LNCAP (cell line): ENCODE results near the gene ENHO.

ENCODE experiments used
- CTCF ChIP-seq: fragments of 450-650 bp; IDR thresholded peaks from 2 replicates; pipeline ENCODE4 v1.5.1; 2017; ENCODE audit warnings: mild to moderate bottlenecking

Gene ENHO

DNA sequence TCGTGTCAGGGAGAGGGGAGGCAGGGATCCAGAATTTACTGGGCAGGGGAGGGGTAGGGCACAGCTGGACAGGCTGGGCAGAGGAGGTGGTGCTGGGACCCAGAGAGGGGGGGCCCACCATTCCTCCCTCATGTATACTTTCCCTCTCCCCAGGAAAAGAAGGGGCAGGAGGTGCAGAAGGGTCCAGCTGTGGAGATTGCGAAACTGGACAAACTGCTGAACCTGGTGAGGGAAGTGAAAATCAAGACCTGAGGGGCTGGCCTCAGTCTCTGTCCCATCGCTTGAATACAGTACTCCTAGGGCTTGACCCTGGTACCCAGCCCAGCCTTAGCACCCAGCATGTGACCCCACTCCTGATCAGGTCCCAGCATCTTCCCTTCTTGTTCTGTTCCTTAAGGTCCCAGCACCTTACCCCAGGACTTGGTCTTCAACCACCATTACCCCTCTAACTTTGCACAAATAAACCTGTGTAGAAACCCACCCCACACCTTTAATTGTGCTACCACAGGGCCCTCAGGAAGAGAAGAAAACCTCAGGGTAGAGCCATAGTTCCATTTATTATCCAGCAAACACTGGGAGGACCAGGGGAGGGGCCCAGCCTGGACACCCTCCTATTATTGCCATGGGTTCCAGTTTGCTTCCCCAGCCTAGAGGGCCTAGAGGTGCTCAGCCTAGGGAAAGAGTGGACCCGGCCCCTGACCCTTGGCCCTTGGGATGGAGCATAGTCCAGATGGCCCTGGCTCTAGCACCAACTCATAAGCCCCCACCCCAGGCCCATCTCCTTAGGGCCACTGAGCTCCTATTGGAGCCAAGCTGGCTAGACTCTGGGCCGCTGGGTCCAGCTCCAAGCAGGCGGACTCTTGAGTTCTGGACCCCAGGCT lies 2.0 kb downstream of the ENHO start:
- TF ChIP-seq CTCF: no peak

DNA sequence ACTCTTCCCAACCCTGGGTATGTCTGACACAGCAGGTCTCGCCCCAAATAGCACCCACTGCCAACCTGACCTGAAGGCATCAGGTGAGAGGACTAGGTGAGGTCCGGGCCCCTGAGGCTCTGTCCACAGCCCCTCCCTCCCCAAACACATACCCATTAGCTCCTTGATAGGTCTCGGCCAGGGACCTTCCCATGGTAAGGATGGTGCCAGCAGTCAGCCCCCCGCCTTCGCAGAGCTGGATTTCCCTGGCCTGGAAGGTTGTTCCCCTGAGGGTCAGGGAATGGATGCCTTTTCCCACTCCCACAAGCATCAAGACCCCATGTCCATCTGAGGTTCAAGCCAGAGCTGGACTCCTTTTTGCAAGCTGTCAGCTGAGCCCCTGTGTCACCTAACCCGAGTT lies 2.7 kb downstream of the ENHO start:
- no peak for TF ChIP-seq CTCF

DNA sequence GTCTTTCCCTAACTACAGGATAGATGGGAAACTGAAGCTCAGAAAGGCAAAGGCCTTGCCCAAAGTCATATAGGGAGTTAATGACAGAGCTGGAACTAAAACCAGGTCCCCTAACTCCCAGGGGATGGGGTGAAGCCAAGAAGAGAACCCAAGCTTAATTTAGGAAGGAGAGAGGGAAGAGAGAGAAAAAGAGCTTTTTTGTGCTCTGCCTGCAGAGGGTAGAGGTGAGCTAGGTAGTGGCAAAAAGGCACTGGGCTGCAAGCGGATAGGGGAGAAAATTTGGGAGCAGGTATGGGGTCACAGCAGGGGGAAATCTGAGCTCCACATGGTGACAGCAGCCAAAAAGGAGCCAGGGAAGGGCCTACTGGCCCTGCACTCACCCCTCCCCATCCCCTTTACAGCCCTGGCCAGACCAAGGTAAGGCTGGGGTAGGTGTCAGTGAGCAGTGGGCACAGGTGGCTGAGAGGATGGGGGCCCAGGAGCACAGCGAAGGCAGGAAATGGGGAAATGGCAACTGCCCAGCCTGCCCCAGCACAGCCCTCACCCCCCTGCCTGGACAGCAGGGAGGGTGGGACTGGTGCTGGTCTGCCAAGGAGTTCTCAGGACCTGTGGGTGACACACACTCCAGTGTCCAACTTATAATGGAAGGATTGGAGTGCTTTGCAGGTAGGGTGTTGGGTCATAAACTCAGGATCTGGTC lies 3.3 kb downstream of the ENHO start:
- no peak for TF ChIP-seq CTCF

GRCh38 chr9:34518896-34519295 lies 3.9 kb downstream of the ENHO start:
- TF ChIP-seq CTCF: no peak

GRCh38 chr9:34518110-34518616 lies 4.6 kb downstream of the ENHO start:
- no peak for TF ChIP-seq CTCF

DNA sequence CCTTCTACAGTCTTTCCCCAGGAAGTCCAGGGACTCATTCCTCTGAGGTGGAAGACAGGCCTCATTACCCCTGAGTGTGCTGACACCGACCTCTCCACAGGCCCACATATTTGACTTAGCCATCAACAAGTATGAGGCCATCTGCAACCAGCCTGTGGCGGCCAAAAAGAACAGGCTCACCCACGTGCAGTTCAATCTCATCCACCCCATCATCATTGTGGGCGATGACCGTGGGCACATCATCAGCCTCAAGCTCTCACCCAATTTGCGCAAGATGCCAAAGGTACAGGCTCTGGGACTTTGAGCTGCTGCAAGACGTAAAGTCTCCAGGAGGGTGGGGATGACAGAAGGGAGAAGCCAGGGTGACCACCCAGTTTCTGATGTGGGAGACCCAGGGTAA lies 5.6 kb downstream of the ENHO start:
- TF ChIP-seq CTCF: no peak

GRCh38 chr9:34515959-34516358 lies 6.8 kb downstream of the ENHO start:
- no peak for TF ChIP-seq CTCF
